ENCODE measurements around the gene YAP1.

Gene YAP1

DNA sequence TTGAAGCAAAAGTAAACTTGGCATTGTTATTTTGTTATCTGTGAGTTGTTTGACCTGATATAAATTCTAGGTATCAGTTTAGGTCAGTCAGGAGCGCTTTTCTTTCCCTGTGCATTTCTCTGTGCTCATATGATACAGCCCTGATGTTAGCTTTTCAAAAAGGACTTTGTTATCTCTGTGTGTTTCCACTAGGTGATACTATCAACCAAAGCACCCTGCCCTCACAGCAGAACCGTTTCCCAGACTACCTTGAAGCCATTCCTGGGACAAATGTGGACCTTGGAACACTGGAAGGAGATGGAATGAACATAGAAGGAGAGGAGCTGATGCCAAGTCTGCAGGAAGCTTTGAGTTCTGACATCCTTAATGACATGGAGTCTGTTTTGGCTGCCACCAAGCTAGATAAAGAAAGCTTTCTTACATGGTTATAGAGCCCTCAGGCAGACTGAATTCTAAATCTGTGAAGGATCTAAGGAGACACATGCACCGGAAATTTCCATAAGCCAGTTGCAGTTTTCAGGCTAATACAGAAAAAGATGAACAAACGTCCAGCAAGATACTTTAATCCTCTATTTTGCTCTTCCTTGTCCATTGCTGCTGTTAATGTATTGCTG lies 119.4 kb downstream of the YAP1 start:
- no peak overlapping the region for H3K27ac Mint-ChIP-seq
- DNase-seq (no peak), ATAC-seq (no peak)
- H3K9me3 Mint-ChIP-seq: no peaks in the 10 kb centered on the region
- no peak overlapping the region for H3K4me3 Mint-ChIP-seq
- no peaks in the 10 kb centered on the region for H3K4me1 Mint-ChIP-seq
- H3K27me3 Mint-ChIP-seq: peaks cover 14% of the 10 kb centered on the region

GRCh38 chr11:102230186-102230585 lies 119.9 kb downstream of the YAP1 start:
- H3K9me3 Mint-ChIP-seq: no peaks in the 10 kb centered on the region
- no peaks in the 10 kb centered on the region for H3K4me1 Mint-ChIP-seq
- H3K4me3 Mint-ChIP-seq: no peak overlapping the region
- ATAC-seq: no peak
- H3K27ac Mint-ChIP-seq: no peak overlapping the region
- H3K27me3 Mint-ChIP-seq: peaks cover 19% of the 10 kb centered on the region
- no peak for DNase-seq

GRCh38 chr11:102230911-102231310 lies 120.7 kb downstream of the YAP1 start:
- Mint-ChIP-seq H3K4me1 (no peaks in the 10 kb centered on the region), H3K27ac (no peak overlapping the region), H3K4me3 (no peak overlapping the region), H3K27me3 (peaks cover 24% of the 10 kb centered on the region), H3K9me3 (no peaks in the 10 kb centered on the region)
- DNase-seq: no peak
- ATAC-seq: no peak

DNA sequence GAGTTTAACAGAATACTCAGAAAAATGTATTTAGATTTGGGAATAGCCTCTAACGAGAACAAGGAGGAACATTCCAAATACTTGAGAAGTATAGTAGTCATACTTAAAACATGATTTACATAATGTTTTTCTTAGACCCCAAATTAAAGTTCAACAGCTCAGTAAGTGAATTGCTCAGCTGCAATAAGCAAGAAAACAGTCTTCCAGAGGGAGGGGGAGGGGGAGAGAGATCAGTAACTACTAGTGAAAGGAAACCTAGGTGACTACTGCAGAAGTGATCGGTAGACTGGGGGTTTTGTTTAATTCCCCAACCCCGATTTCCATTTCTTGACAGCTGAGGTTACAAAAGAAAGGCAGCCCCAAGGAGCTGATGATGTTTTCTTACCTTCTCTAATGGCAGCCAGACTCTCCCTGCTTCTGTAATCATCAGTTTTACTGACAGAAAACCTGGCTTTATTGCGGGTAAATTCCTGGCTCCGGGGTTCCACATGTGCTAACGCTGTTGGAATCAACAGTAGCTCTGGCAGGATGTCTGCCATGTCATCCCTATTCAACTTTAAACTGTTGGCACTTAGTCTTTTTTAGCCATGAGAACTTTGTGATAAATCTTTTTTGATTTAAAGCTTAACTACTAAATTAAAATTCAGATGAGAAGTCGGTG lies 124.7 kb downstream of the YAP1 start:
- Mint-ChIP-seq H3K27me3 (peaks cover 54% of the 10 kb centered on the region), H3K27ac (no peak overlapping the region), H3K9me3 (no peaks in the 10 kb centered on the region), H3K4me1 (no peaks in the 10 kb centered on the region), H3K4me3 (no peak overlapping the region)
- DNase-seq (no peak), ATAC-seq (no peak)

GRCh38 chr11:102237096-102237735 lies 127.0 kb downstream of the YAP1 start:
- ATAC-seq (no peak), DNase-seq (no peak)
- Mint-ChIP-seq H3K4me3 (no peak overlapping the region), H3K4me1 (no peaks in the 10 kb centered on the region), H3K9me3 (no peaks in the 10 kb centered on the region), H3K27me3 (peaks cover 42% of the 10 kb centered on the region), H3K27ac (no peak overlapping the region)

GRCh38 chr11:102238391-102238821 lies 128.2 kb downstream of the YAP1 start:
- Mint-ChIP-seq H3K4me1 (no peaks in the 10 kb centered on the region), H3K9me3 (no peaks in the 10 kb centered on the region), H3K4me3 (no peak overlapping the region), H3K27me3 (peaks cover 42% of the 10 kb centered on the region), H3K27ac (no peak overlapping the region)
- ATAC-seq: no peak
- DNase-seq: no peak

GRCh38 chr11:102239448-102239847 lies 129.2 kb downstream of the YAP1 start:
- Mint-ChIP-seq H3K4me1 (no peaks in the 10 kb centered on the region), H3K4me3 (no peak overlapping the region), H3K27me3 (peaks cover 42% of the 10 kb centered on the region), H3K27ac (no peak overlapping the region), H3K9me3 (no peaks in the 10 kb centered on the region)
- DNase-seq (no peak), ATAC-seq (no peak)

- DNase-seq (no peak), ATAC-seq (no peak)
- no peaks in the 10 kb centered on the region for H3K9me3 Mint-ChIP-seq
Measured at GRCh38 chr11:102239911-102240310, 129.7 kb downstream of the YAP1 start.

DNA sequence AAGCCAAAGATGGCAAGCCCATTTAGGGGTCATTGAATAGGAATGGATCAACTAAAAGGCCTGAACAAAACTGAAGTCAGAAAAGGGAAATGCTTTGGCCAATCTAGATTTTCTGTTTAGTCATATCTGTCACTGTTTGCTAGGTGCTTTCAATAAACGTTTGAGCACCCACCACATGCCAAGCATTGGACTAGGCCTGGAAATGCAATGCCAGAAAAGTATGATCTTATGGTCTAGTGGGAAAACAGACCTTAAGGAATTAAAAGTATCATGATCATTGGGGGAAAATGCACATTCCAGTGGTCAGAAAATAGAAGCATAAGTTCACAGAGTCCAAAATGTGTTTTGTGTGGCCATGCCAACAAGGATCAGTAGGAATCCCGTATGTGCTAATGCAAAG lies 130.3 kb downstream of the YAP1 start:
- DNase-seq: no peak
- Mint-ChIP-seq H3K9me3 (no peaks in the 10 kb centered on the region), H3K27ac (no peak overlapping the region), H3K4me3 (no peak overlapping the region), H3K27me3 (peaks cover 32% of the 10 kb centered on the region), H3K4me1 (no peaks in the 10 kb centered on the region)
- ATAC-seq: no peak

More at GRCh38 chr11:102239911-102240310, 129.7 kb downstream of the YAP1 start:
- Mint-ChIP-seq H3K27me3 (peaks cover 38% of the 10 kb centered on the region), H3K4me1 (no peaks in the 10 kb centered on the region), H3K4me3 (no peak overlapping the region), H3K27ac (no peak overlapping the region)

DNA sequence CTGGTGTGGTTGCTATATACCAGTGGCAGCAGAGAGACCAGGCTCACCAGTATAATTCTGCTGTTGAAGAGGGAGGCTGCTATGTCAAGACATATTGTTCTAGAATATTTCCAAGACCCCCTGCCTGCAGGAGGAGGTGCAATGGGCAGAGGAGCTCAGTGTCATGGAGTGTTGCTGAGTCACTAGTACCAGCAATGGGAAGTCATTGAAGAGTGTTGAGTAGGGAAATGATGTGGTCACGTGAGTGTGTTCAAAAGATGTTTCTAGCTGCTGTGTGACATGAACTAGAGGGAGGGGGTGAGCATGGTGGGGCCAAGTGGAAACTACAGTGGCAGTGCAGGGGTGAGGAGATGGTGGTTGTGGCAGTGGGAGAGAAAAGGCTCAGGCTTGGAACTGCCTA lies 130.8 kb downstream of the YAP1 start:
- H3K27ac Mint-ChIP-seq: no peak overlapping the region
- no peak for ATAC-seq

GRCh38 chr11:102243399-102243884 lies 133.2 kb downstream of the YAP1 start:
- no peaks in the 10 kb centered on the region for H3K9me3 Mint-ChIP-seq
- H3K4me1 Mint-ChIP-seq: no peaks in the 10 kb centered on the region
- DNase-seq: no peak
- ATAC-seq: no peak
- H3K4me3 Mint-ChIP-seq: no peak overlapping the region
- H3K27ac Mint-ChIP-seq: peak overlapping the region in 1 of 2 donors; percentile 5
- H3K27me3 Mint-ChIP-seq: peaks cover 7% of the 10 kb centered on the region

More for the DNA sequence above, 130.8 kb downstream of the YAP1 start:
- H3K4me1 Mint-ChIP-seq: no peaks in the 10 kb centered on the region
- no peak overlapping the region for H3K4me3 Mint-ChIP-seq
- DNase-seq: no peak
- H3K9me3 Mint-ChIP-seq: no peaks in the 10 kb centered on the region
- peaks cover 29% of the 10 kb centered on the region for H3K27me3 Mint-ChIP-seq

GRCh38 chr11:102244681-102245409 lies 134.6 kb downstream of the YAP1 start:
- ATAC-seq: no peak
- no peaks in the 10 kb centered on the region for H3K4me1 Mint-ChIP-seq
- no peaks in the 10 kb centered on the region for H3K9me3 Mint-ChIP-seq
- H3K27ac Mint-ChIP-seq: no peak overlapping the region
- DNase-seq: no peak
- H3K4me3 Mint-ChIP-seq: no peak overlapping the region
- H3K27me3 Mint-ChIP-seq: no peaks in the 10 kb centered on the region

GRCh38 chr11:102251423-102251822 lies 141.2 kb downstream of the YAP1 start:
- Mint-ChIP-seq H3K4me1 (no peaks in the 10 kb centered on the region), H3K4me3 (no peak overlapping the region), H3K9me3 (no peaks in the 10 kb centered on the region), H3K27me3 (no peaks in the 10 kb centered on the region), H3K27ac (no peak overlapping the region)
- ATAC-seq: no peak
- DNase-seq: no peak

DNA sequence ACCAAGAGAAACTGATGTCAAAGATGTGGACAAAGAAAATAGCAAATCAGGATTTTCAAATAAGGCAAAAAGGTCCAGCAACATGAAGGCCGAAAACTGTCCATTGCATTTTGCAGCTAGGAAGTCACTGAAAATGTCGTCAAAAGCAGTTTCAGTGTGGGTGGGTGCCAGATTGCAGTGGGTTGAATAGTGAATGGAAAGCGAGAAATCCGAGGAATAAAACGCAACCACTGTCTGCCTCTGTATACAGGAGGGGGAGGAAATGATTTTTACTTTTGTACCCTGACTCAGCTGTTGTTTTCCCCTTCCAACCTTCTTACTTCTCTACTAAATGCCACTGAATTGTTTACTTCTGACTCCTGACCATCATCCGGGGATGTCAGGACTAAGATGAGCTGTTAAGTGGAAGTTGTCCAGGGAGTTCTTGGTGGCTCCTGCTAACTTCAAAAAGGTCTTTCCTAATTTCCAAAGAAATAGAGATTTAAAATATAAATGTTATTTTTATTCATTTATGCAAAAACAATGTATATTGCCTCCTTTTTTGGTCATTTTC lies 142.2 kb downstream of the YAP1 start:
- DNase-seq (no peak), ATAC-seq (no peak)
- H3K4me1 Mint-ChIP-seq: no peaks in the 10 kb centered on the region
- no peak overlapping the region for H3K4me3 Mint-ChIP-seq
- no peaks in the 10 kb centered on the region for H3K9me3 Mint-ChIP-seq
- H3K27me3 Mint-ChIP-seq: no peaks in the 10 kb centered on the region
- no peak overlapping the region for H3K27ac Mint-ChIP-seq

DNA sequence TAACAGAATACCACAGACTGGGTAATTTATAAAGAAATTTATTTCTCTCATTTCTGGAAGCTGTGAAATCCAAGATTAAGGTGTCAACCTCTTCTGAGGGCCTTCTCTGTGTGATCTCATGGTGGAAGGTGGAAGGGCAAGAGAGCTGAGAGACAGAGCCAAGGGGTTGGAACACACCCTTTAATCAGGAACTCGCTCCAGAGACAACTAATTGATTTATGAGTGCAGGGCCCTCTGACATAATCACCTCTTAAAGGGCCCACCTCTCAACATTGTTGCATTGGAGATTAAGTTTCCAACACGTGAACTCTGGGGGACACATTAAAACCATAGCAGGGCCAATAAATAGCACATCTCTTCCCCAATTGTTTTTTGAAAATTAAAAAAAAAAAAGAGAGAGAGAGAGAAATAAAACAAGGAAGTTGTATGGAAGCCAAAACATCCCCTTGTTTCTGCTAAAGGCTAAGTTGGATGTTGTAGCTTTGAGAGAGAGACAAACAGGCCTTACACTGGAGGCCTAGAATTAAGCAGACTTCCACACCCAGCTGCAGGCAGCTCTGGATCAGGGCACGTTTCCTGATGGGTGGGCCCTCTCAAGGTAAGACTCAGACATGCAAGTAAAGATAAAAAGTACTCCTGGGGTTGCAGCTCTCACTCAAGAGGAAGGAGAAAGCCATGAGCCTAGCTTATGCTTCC lies 142.9 kb downstream of the YAP1 start:
- H3K4me3 Mint-ChIP-seq: no peak overlapping the region
- no peak for ATAC-seq
- H3K27me3 Mint-ChIP-seq: no peaks in the 10 kb centered on the region
- DNase-seq: no peak
- no peaks in the 10 kb centered on the region for H3K4me1 Mint-ChIP-seq
- peak overlapping the region in 1 of 2 donors; percentile 44 for H3K27ac Mint-ChIP-seq
- no peaks in the 10 kb centered on the region for H3K9me3 Mint-ChIP-seq
